ENCODE results near the gene SNAP91.
"Not testable (repeated sequence)": the region's sequence is repeated elsewhere in the genome, so short reads cannot be mapped to it uniquely, and the experiment has no call there.

DNA sequence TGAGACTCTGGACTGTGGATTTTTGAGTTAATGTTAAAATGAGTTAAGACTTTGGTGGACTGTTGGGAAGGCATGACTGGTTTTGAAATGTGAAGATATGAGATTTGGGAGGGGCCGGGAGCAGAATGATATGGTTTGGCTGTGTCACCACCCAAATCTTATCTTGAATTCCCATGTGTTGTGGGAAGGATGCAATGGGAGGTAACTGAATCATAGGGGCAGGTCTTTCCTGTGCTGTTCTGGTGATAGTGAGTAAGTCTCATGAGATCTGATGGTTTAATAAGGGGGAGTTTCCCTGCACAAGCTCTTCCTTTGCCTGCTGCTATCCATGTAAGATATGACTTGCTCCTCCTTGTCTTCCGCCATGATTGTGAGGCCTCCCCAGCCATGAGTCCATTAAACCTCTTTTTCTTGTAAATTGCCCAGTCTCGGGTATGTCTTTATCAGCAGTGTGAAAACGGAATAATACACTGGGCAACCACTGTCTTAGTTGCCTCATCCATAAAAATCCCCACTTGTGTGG, 137.2 kb downstream of the SNAP91 start:
- TF ChIP-seq, protein P1, sequence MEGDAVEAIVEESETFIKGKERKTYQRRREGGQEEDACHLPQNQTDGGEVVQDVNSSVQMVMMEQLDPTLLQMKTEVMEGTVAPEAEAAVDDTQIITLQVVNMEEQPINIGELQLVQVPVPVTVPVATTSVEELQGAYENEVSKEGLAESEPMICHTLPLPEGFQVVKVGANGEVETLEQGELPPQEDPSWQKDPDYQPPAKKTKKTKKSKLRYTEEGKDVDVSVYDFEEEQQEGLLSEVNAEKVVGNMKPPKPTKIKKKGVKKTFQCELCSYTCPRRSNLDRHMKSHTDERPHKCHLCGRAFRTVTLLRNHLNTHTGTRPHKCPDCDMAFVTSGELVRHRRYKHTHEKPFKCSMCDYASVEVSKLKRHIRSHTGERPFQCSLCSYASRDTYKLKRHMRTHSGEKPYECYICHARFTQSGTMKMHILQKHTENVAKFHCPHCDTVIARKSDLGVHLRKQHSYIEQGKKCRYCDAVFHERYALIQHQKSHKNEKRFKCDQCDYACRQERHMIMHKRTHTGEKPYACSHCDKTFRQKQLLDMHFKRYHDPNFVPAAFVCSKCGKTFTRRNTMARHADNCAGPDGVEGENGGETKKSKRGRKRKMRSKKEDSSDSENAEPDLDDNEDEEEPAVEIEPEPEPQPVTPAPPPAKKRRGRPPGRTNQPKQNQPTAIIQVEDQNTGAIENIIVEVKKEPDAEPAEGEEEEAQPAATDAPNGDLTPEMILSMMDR (IDR thresholded peaks at IDR 0.05): not testable (repeated sequence)
- not testable (repeated sequence) for TF ChIP-seq EP300 (IDR thresholded peaks at IDR 0.05)

All from suprapubic skin (tissue), 3 donors.